OCI-LY3 (cell line): ENCODE measurements around the gene PPP2R2C.

Experiments
- H2AFZ ChIP-seq: fragments of 200-600, 300-600 bp; shearing (Covaris generic); 2 replicates; pipeline ENCODE4 v1.6.0; 2014; ENCODE audit warnings: antibody characterized with exemption, low read depth, low read length
- H3K27ac ChIP-seq: fragments of 200-600, 300-600 bp; sonication (generic); 2 replicates; pipeline ENCODE4 v1.5.1; 2014; ENCODE audit warnings: mild to moderate bottlenecking, low read length, moderate library complexity, mixed read lengths
- H3K27me3 ChIP-seq: fragments of 200-600, 300-600 bp; sonication (generic); 2 replicates; pipeline ENCODE4 v1.6.1; 2014; ENCODE audit warnings: low read depth, low read length, mixed read lengths
- H3K36me3 ChIP-seq: fragments of 200-600, 300-600 bp; sonication (generic); replicated peaks from 2 replicates; pipeline ENCODE3; 2014; ENCODE audit warnings: low read depth, low read length, mixed read lengths
- H3K4me1 ChIP-seq: fragments of 300-600, 200-600 bp; sonication (generic); 2 replicates; pipeline ENCODE4 v1.6.1; 2014; ENCODE audit warnings: low read length, mixed read lengths
- H3K4me2 ChIP-seq: fragments of 200-600, 300-600 bp; sonication (generic); 2 replicates; pipeline ENCODE4 v1.6.1; 2014; ENCODE audit warnings: low read length, mixed read lengths
- H3K4me3 ChIP-seq: fragments of 300-600, 200-600 bp; sonication (generic); 2 replicates; pipeline ENCODE4 v1.5.1; 2014; ENCODE audit warnings: antibody characterized with exemption, mild to moderate bottlenecking, low read length, moderate library complexity
- H3K79me2 ChIP-seq: fragments of 300-600, 200-600 bp; shearing (Covaris generic); 2 replicates; pipeline ENCODE4 v1.6.1; 2014; ENCODE audit warnings: mild to moderate bottlenecking, low read length, mixed read lengths
- H3K9ac ChIP-seq: fragments of 300-600, 200-600 bp; shearing (Covaris generic); 2 replicates; pipeline ENCODE4 v1.6.0; 2014; ENCODE audit warnings: mild to moderate bottlenecking, low read length, moderate library complexity
- H3K9me3 ChIP-seq: fragments of 200-600, 300-600 bp; shearing (Covaris generic); 2 replicates; pipeline ENCODE4 v1.6.1; 2014; ENCODE audit warnings: low read length, mixed read lengths; ENCODE audit not compliant: insufficient read depth
- H4K20me1 ChIP-seq: fragments of 200-600, 300-600 bp; sonication (generic); 2 replicates; pipeline ENCODE4 v1.6.1; 2016; ENCODE audit warnings: low read length, mixed read lengths; ENCODE audit not compliant: insufficient read depth
- EZH2phosphoT487 ChIP-seq: fragments of 200-600 bp; shearing (Covaris generic); IDR thresholded peaks from 2 replicates; pipeline ENCODE4 v1.6.1; 2018; ENCODE audit warnings: antibody characterized with exemption, mixed run types, low read depth
- TF ChIP-seq, protein P1 (sequence below): fragments of 200-600, 300-600 bp; sonication (generic); IDR thresholded peaks from 2 replicates; pipeline ENCODE4 v1.5.1; 2014; ENCODE audit warnings: antibody characterized with exemption, low read length, low read depth

PPP2R2C gene

DNA sequence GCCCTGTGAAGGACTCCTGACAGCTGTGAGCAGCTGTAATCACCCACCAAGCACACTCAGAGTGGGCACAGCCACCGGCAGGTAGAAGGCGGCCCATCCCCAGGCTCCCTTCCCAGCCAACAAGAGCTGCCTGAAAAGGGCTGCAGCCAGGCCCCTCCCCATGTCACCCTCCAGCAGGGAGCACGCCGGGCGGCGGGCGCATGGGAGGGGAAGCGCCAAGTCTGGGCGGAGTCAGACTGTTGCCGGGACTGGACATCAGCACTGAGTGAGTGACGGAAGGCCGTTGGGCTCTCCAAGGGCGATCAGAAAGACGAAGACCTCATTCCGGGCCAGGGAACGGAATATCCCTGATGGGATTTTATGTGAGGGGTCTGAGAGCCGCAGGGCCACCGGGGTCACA lies 82.1 kb downstream of the PPP2R2C start:
- Histone ChIP-seq H3K9ac (no peak overlapping the region), H3K27ac (no peak overlapping the region), H3K4me2 (no peak overlapping the region), H3K36me3 (no peaks in the 10 kb centered on the region), H3K4me1 (no peaks in the 10 kb centered on the region), H2AFZ (no peak overlapping the region), H4K20me1 (no peaks in the 10 kb centered on the region), H3K9me3 (no peaks in the 10 kb centered on the region), H3K79me2 (no peaks in the 10 kb centered on the region), H3K27me3 (peaks cover 2% of the 10 kb centered on the region; the same call in 1 of the 2 replicates), H3K4me3 (no peak overlapping the region)
- no peak for TF ChIP-seq EZH2phosphoT487
- TF ChIP-seq, protein P1, sequence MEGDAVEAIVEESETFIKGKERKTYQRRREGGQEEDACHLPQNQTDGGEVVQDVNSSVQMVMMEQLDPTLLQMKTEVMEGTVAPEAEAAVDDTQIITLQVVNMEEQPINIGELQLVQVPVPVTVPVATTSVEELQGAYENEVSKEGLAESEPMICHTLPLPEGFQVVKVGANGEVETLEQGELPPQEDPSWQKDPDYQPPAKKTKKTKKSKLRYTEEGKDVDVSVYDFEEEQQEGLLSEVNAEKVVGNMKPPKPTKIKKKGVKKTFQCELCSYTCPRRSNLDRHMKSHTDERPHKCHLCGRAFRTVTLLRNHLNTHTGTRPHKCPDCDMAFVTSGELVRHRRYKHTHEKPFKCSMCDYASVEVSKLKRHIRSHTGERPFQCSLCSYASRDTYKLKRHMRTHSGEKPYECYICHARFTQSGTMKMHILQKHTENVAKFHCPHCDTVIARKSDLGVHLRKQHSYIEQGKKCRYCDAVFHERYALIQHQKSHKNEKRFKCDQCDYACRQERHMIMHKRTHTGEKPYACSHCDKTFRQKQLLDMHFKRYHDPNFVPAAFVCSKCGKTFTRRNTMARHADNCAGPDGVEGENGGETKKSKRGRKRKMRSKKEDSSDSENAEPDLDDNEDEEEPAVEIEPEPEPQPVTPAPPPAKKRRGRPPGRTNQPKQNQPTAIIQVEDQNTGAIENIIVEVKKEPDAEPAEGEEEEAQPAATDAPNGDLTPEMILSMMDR, result no peak

DNA sequence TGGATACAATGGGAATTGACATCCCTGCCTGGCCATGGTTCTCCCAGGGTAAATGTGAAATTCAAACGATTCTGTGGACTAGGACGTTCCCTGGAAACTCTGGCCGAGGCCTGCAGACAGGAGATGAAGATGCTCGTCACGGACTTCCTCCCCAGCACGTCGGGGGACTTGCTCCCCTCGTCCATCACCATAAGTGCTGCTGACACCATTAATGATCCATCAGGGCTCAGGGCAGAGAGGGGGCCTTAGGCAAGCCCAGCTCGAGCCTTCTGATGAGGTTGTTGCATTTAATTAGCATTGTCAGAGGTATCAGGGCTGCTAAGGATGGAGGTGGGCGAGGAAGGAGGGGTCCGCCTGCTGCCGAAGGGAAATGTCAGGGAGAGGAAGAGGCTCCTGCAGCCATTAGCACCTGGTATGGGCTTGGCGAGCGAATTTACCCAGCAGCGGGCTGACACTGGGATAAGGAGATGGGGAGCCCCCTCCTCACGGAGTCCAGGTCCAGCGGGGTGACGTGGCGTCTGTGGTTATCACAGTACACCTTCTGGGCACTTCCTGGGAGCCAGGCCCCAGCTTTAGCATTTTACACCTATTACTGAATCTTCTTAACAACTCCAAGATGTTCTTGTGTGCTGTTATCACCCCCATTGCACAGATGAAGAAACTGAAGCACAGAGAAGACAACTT lies 83.1 kb downstream of the PPP2R2C start:
- H3K27ac ChIP-seq, result no peak overlapping the region
- H3K4me1 ChIP-seq, result no peaks in the 10 kb centered on the region
- H3K27me3 ChIP-seq, result peaks cover 2% of the 10 kb centered on the region; the same call in 1 of the 2 replicates
- no peaks in the 10 kb centered on the region for H4K20me1 ChIP-seq
- no peaks in the 10 kb centered on the region for H3K79me2 ChIP-seq
- no peaks in the 10 kb centered on the region for H3K36me3 ChIP-seq
- no peak overlapping the region for H3K4me2 ChIP-seq
- H3K9me3 ChIP-seq, result no peaks in the 10 kb centered on the region
- no peak overlapping the region for H3K9ac ChIP-seq
- H2AFZ ChIP-seq, result no peak overlapping the region
- no peak overlapping the region for H3K4me3 ChIP-seq
- TF ChIP-seq, protein P1, result no peak
- no peak for TF ChIP-seq EZH2phosphoT487

DNA sequence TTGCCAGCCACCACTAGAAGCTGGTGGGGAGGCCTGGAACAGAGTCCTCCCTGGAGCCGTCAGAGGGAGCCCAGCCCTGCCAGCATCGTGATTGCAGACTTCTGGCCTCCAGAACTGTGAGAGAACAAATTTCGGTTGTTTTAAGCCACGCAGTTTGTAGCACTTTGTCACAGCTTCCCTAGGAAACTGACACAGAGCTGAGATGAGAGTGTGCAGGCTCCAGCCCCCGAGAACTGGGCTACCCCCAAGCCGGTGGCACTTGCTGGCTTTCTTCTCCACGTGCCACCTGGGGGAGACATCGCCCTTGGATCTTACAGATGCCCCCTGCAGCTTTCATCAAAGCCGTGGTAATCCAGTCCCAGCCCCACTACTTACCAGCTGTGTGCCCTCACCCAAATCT lies 83.7 kb downstream of the PPP2R2C start:
- H3K27ac ChIP-seq, result no peak overlapping the region
- H3K4me3 ChIP-seq, result no peak overlapping the region
- H4K20me1 ChIP-seq, result no peaks in the 10 kb centered on the region
- H3K36me3 ChIP-seq, result no peaks in the 10 kb centered on the region
- no peak overlapping the region for H3K9ac ChIP-seq
- no peak overlapping the region for H3K4me2 ChIP-seq
- H3K4me1 ChIP-seq, result no peaks in the 10 kb centered on the region
- no peaks in the 10 kb centered on the region for H3K79me2 ChIP-seq
- H3K27me3 ChIP-seq, result peaks cover 2% of the 10 kb centered on the region; the same call in 1 of the 2 replicates
- no peak overlapping the region for H2AFZ ChIP-seq
- H3K9me3 ChIP-seq, result no peaks in the 10 kb centered on the region
- TF ChIP-seq, protein P1, result no peak
- TF ChIP-seq EZH2phosphoT487, result no peak

DNA sequence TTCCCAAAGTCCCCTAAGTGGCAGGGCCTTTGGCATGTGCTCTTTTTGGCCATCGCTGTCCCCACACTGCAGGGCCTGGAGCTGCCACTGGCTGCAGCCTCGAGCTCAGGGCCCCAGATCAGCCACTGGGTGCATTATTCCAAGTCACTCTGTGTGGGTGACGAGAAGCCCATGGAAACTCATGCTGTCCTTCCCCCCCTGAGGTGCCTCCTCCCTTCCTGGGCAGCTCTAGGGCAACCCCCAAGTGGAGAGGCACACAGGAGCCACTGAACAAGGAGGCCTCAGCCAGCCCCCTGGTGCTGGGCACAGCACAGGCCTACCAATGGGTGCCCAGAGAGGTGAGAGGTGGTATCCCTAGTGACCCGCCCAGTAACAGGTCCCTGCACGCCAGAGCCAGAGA lies 84.5 kb downstream of the PPP2R2C start:
- H3K27me3 ChIP-seq, result peaks cover 2% of the 10 kb centered on the region; the same call in 1 of the 2 replicates
- H3K79me2 ChIP-seq, result no peaks in the 10 kb centered on the region
- H3K4me1 ChIP-seq, result no peaks in the 10 kb centered on the region
- H3K27ac ChIP-seq, result no peak overlapping the region
- H3K36me3 ChIP-seq, result no peaks in the 10 kb centered on the region
- TF ChIP-seq EZH2phosphoT487, result no peak
- TF ChIP-seq, protein P1, result no peak
- H2AFZ ChIP-seq, result no peak overlapping the region
- no peaks in the 10 kb centered on the region for H3K9me3 ChIP-seq
- H3K4me2 ChIP-seq, result no peak overlapping the region
- no peak overlapping the region for H3K4me3 ChIP-seq
- no peak overlapping the region for H3K9ac ChIP-seq
- no peaks in the 10 kb centered on the region for H4K20me1 ChIP-seq
